Esophagus squamous epithelium (tissue), 5 donors: Measurements from ENCODE around the gene KREMEN1. TPM values are rescaled to one million over a fixed set of nuclear protein-coding genes. Genes with fewer than 3 reads are reported as not detected.

ENCODE experiments used
- DNase-seq: peaks from one replicate; lab custom pipeline; 2025; lab: John Stamatoyannopoulos, UW
- H3K27ac ChIP-seq, 4 donors: fragments of 200-600 bp; sonication (generic); one replicate each; pipeline ENCODE4 v1.5.1; 2016 to 2019; ENCODE audit warnings: mild to moderate bottlenecking in 1 of 4
- H3K27me3 ChIP-seq, 4 donors: fragments of 200-600 bp; sonication (generic); 1 replicate in 3 of 4; 2 replicates in 1 of 4; pipeline versions ENCODE4 v1.5.1 to v1.6.0; 2017 to 2021; ENCODE audit warnings: antibody characterized with exemption in 1 of 4
- H3K36me3 ChIP-seq, 3 donors: fragments of 200-600 bp; sonication (generic); one replicate each; pipeline ENCODE4 v1.5.1; 2016 to 2019
- H3K4me1 ChIP-seq, 3 donors: fragments of 200-600 bp; sonication (generic); one replicate each; pipeline ENCODE4 v1.5.1; 2017 to 2019
- H3K4me3 ChIP-seq, 4 donors: fragments of 200-600 bp; sonication (generic); 1 replicate in 3 of 4; 2 replicates in 1 of 4; pipeline ENCODE4 v1.5.1; 2016 to 2019; ENCODE audit warnings: mild to moderate bottlenecking in 2 of 4, moderate library complexity in 1 of 4
- H3K9me3 ChIP-seq, 3 donors: fragments of 200-600 bp; sonication (generic); one replicate each; pipeline ENCODE4 v1.5.1; 2016 to 2019
- CTCF ChIP-seq, 6 experiments: fragments of 450-650 bp in 4 of 6; fragments of 200-600 bp in 2 of 6; sonication (generic) in 2 of 6; IDR thresholded peaks; one replicate each; pipeline ENCODE4 v1.5.1; 2016 to 2019; ENCODE audit warnings: antibody characterized with exemption in 6 of 6, mild to moderate bottlenecking in 4 of 6, moderate library complexity in 4 of 6
- POLR2A ChIP-seq, 4 donors: fragments of 450-650 bp; IDR thresholded peaks; one replicate each; pipeline ENCODE4 v1.6.1; 2017; ENCODE audit warnings: antibody characterized with exemption in 4 of 4, mild to moderate bottlenecking in 4 of 4, moderate library complexity in 3 of 4
- WGBS, 2 donors: methylation state at CpG; one replicate each; pipeline ENCODE4 v1.1.5; 2018; 5-methylcytosine and 5-hydroxymethylcytosine counted together
- intact Hi-C: fragments of 100-400 bp; cut with DNase I; formaldehyde crosslinking; loops from one replicate; pipeline ENCODE4 v1.15.0; 2022
- total RNA-seq, 4 donors: library from RNA; depleted of rRNA; stranded (reverse); fragments of >200 nt; gene quantifications; one replicate each; pipeline ENCODE4 v1.1.0, GENCODE V29; 2016
- donor health status: DM: yes; HTN: yes; CAD: no.

KREMEN1 gene
- total RNA-seq, 4 donors from 2014 or later: 34.3 to 64.8 (median 47.7) TPM

GRCh38 chr22:29103121-29103520 is 30.3 kb downstream of the KREMEN1 start:
- intact Hi-C loops: no loop called here
- no peak for TF ChIP-seq POLR2A (IDR thresholded peaks at IDR 0.05)
- no peak overlapping the region for H3K4me3 ChIP-seq
- 75 to 87% methylated on average over 1 of the region's 1 CpG for WGBS, 2 donors
- no peak overlapping the region for H3K27ac ChIP-seq
- H3K9me3 ChIP-seq: no peaks in the 10 kb centered on the region
- peaks cover 0 to 61% (median 0%) of the 10 kb centered on the region in 3 donors for H3K36me3 ChIP-seq
- H3K4me1 ChIP-seq: peaks cover 0 to 2% (median 0%) of the 10 kb centered on the region in 3 donors
- DNase-seq: no peak
- H3K27me3 ChIP-seq: no peaks in the 10 kb centered on the region

GRCh38 chr22:29105468-29105867 is 32.6 kb downstream of the KREMEN1 start:
- peaks cover 0 to 6% (median 0%) of the 10 kb centered on the region in 3 donors for H3K4me1 ChIP-seq
- TF ChIP-seq CTCF (IDR thresholded peaks at IDR 0.05) (no peak), POLR2A (IDR thresholded peaks at IDR 0.05) (no peak)
- DNase-seq: no peak
- H3K27ac ChIP-seq: no peak overlapping the region
- intact Hi-C loops: no loop called here
- H3K9me3 ChIP-seq: no peaks in the 10 kb centered on the region
- no peak overlapping the region for H3K4me3 ChIP-seq
- peaks cover 0 to 62% (median 0%) of the 10 kb centered on the region in 3 donors for H3K36me3 ChIP-seq
- no peaks in the 10 kb centered on the region for H3K27me3 ChIP-seq
- 60 to 76% methylated on average over 2 of the region's 2 CpGs for WGBS, 2 donors

- TF ChIP-seq POLR2A (IDR thresholded peaks at IDR 0.05): no peak
- no peak for TF ChIP-seq CTCF (IDR thresholded peaks at IDR 0.05)
- Histone ChIP-seq H3K4me1 (peaks cover 0 to 6% (median 0%) of the 10 kb centered on the region in 3 donors), H3K27me3 (no peaks in the 10 kb centered on the region), H3K4me3 (no peak overlapping the region), H3K9me3 (no peaks in the 10 kb centered on the region), H3K27ac (no peak overlapping the region), H3K36me3 (peaks cover 0 to 55% (median 0%) of the 10 kb centered on the region in 3 donors)
- intact Hi-C loops: no loop called here
- no peak for DNase-seq
- WGBS, 2 donors: 39 to 49% methylated on average over 4 of the region's 4 CpGs
Observed at GRCh38 chr22:29106839-29107238, 34.0 kb downstream of the KREMEN1 start.

- Histone ChIP-seq H3K4me1 (peaks cover 0 to 18% (median 0%) of the 10 kb centered on the region in 3 donors), H3K9me3 (no peaks in the 10 kb centered on the region), H3K27me3 (no peaks in the 10 kb centered on the region), H3K27ac (no peak overlapping the region), H3K36me3 (peaks cover 0 to 45% (median 0%) of the 10 kb centered on the region in 3 donors), H3K4me3 (no peak overlapping the region)
- intact Hi-C loops: no loop called here
- no peak for TF ChIP-seq POLR2A (IDR thresholded peaks at IDR 0.05)
- no peak for TF ChIP-seq CTCF (IDR thresholded peaks at IDR 0.05)
- 88 to 94% methylated on average over 5 of the region's 5 CpGs for WGBS, 2 donors
- no peak for DNase-seq
Observed at GRCh38 chr22:29108137-29108536, 35.3 kb downstream of the KREMEN1 start.

GRCh38 chr22:29109822-29110221 is 37.0 kb downstream of the KREMEN1 start:
- no peak for TF ChIP-seq CTCF (IDR thresholded peaks at IDR 0.05)
- no peak for TF ChIP-seq POLR2A (IDR thresholded peaks at IDR 0.05)
- H3K36me3 ChIP-seq: peaks cover 0 to 39% (median 0%) of the 10 kb centered on the region in 3 donors
- H3K27ac ChIP-seq: no peak overlapping the region
- H3K27me3 ChIP-seq: no peaks in the 10 kb centered on the region
- DNase-seq: no peak
- peaks cover 0 to 23% (median 0%) of the 10 kb centered on the region in 3 donors for H3K4me1 ChIP-seq
- H3K9me3 ChIP-seq: no peaks in the 10 kb centered on the region
- intact Hi-C loops: no loop called here
- H3K4me3 ChIP-seq: no peak overlapping the region
- WGBS, 2 donors: 72 to 78% methylated on average over 4 of the region's 4 CpGs

- H3K4me1 ChIP-seq: peaks cover 0 to 23% (median 0%) of the 10 kb centered on the region in 3 donors
- no peak overlapping the region for H3K4me3 ChIP-seq
- no peaks in the 10 kb centered on the region for H3K9me3 ChIP-seq
- peaks cover 0 to 39% (median 0%) of the 10 kb centered on the region in 3 donors for H3K36me3 ChIP-seq
- no peak overlapping the region for H3K27ac ChIP-seq
- TF ChIP-seq POLR2A (IDR thresholded peaks at IDR 0.05) (no peak), CTCF (IDR thresholded peaks at IDR 0.05) (no peak)
- WGBS, 2 donors: 81 to 98% methylated on average over 2 to 3 of the region's 3 CpGs
- no peaks in the 10 kb centered on the region for H3K27me3 ChIP-seq
- intact Hi-C loops: no loop called here
- DNase-seq: no peak
Observed at GRCh38 chr22:29110946-29111345, 38.1 kb downstream of the KREMEN1 start.
